H54 (cell line): ENCODE data around the gene TEDDM1.
"Not testable (repeated sequence)": the region's sequence is repeated elsewhere in the genome, so short reads cannot be mapped to it uniquely, and the experiment has no call there.

Experiments used
- DNase-seq: peaks from one replicate; pipeline ENCODE4 v3.0.0; 2011; ENCODE audit warnings: low spot score, mixed read lengths; ENCODE audit not compliant: insufficient read length
- FAIRE-seq: peaks from 3 replicates; lab custom pipeline; 2011; peaks lifted over from hg19 to GRCh38; lab: Jason Lieb, UNC
- POLR2A ChIP-seq: IDR thresholded peaks from 2 replicates; pipeline ENCODE4 v1.6.1; 2011; ENCODE audit warnings: low read depth, mild to moderate bottlenecking, low read length

TEDDM1 gene

GRCh38 chr1:182391362-182392049, 9.0 kb downstream of the TEDDM1 start, which contains the start of gene GLUL:
TSS of gene GLUL (minus strand) at chr1:182391790. CDS start at chr1:182388737, 3,053 bp downstream.
- FAIRE-seq: no peak
- DNase-seq: peak; percentile 82
- peak; percentile 80 for TF ChIP-seq POLR2A

GRCh38 chr1:182391028-182391361, 9.5 kb downstream of the TEDDM1 start:
- no peak for DNase-seq
- TF ChIP-seq POLR2A: no peak
- FAIRE-seq: no peak

GRCh38 chr1:182389619-182390047, 10.8 kb downstream of the TEDDM1 start:
- no peak for DNase-seq
- FAIRE-seq: no peak
- no peak for TF ChIP-seq POLR2A

GRCh38 chr1:182388392-182389134, 11.9 kb downstream of the TEDDM1 start:
- FAIRE-seq: no peak
- DNase-seq: no peak
- TF ChIP-seq POLR2A: no peak

GRCh38 chr1:182387566-182387965, 12.9 kb downstream of the TEDDM1 start:
- no peak for FAIRE-seq

GRCh38 chr1:182386980-182387379, 13.5 kb downstream of the TEDDM1 start:
- no peak for TF ChIP-seq POLR2A
- DNase-seq (no peak), FAIRE-seq (no peak)

More at GRCh38 chr1:182387566-182387965, 12.9 kb downstream of the TEDDM1 start:
- no peak for TF ChIP-seq POLR2A
- no peak for DNase-seq

GRCh38 chr1:182385885-182386853, 14.3 kb downstream of the TEDDM1 start:
- FAIRE-seq (no peak), DNase-seq (no peak)
- TF ChIP-seq POLR2A: no peak

- DNase-seq (no peak), FAIRE-seq (no peak)
- TF ChIP-seq POLR2A: no peak
Measured at GRCh38 chr1:182384387-182384960, 16.0 kb downstream of the TEDDM1 start.

GRCh38 chr1:182383934-182384333, 16.5 kb downstream of the TEDDM1 start:
- FAIRE-seq (no peak), DNase-seq (no peak)
- no peak for TF ChIP-seq POLR2A

GRCh38 chr1:182383037-182383661, 17.3 kb downstream of the TEDDM1 start:
- FAIRE-seq: no peak
- no peak for DNase-seq
- TF ChIP-seq POLR2A: no peak

GRCh38 chr1:182381962-182382819, 18.3 kb downstream of the TEDDM1 start:
- no peak for DNase-seq
- no peak for TF ChIP-seq POLR2A
- no peak for FAIRE-seq

GRCh38 chr1:182380199-182380598, 20.3 kb downstream of the TEDDM1 start:
- FAIRE-seq: no peak
- TF ChIP-seq POLR2A: no peak
- DNase-seq: no peak

GRCh38 chr1:182379781-182380180, 20.7 kb downstream of the TEDDM1 start:
- FAIRE-seq, DNase-seq: not testable (repeated sequence)
